ENCODE data around the gene DEDD. TPM values are rescaled to one million over a fixed set of nuclear protein-coding genes. Genes with fewer than 3 reads are reported as not detected.
A peak's percentile ranks its signal among the peaks of the same experiment; 100 is the strongest.

Gene DEDD
- polyA plus RNA-seq, 1 of the 3 experiments (the other 2 are of a cell fraction): 45.0 TPM

DNA sequence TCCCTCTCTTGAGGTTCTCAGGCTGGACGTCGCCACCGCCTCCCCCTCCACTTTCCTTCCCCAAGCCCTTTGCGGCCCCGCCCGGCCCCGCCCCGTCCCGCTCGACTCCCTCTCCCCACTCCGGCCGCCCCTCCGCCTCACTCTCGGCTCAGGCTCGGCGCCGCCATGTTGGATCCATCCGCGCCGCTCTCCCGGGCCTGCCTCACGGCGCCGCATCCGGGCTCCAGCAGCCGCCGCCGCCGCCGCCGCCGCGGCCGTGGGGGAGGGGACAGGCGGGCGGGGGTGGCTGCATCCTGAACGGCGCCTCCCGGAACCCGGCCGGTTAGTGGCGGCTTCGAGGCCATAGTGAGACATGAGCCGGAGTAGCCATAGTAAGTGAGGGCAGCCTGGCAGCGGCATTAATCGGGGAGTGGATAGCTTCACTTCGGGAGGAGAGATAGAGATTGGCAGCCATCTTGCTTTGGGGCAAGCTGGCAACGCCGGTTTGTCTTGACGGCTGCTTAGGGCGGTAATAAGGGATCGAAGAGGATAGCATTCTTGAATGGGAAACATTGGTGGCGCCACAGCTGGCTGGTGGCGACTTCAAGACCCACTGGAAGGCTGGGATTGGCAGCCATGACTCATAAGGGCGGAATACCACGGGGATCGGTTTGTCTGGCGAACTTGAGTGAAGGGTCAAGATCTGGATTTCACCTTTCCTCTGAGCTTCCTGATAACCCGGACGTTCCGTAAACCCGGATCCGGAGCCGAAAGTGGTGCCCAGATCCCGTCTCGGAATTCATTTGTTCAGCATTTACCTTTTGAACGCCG is at the start of gene DEDD (continued):
- TF ChIP-seq FOSL2 (IDR thresholded peaks at IDR 0.05; ENCODE audit: borderline replicate concordance, low read depth) (0 out of 2 replicates have a peak, but pooled peaks have one; percentile 28), PBX3 (IDR thresholded peaks at IDR 0.05) (peak; percentile 61; the same call in 1 of the 2 replicates), EZH2phosphoT487 (IDR thresholded peaks at IDR 0.05; ENCODE audit: borderline replicate concordance, low read depth) (no peak), YY1 (IDR thresholded peaks at IDR 0.05; ENCODE audit: low read depth) (peak; percentile 99), TAF1 (IDR thresholded peaks at IDR 0.05; ENCODE audit: borderline replicate concordance, low read depth, low read length) (peak; percentile 55), RXRA (IDR thresholded peaks at IDR 0.05; ENCODE audit: borderline replicate concordance, low read depth) (no peak), SIN3A (IDR thresholded peaks at IDR 0.05; ENCODE audit: borderline replicate concordance, low read depth, low read length) (peak; percentile 1; the same call in 1 of the 2 replicates), IRF3 (IDR thresholded peaks at IDR 0.05; ENCODE audit: low read depth, low read length) (no peak), RCOR1 (IDR thresholded peaks at IDR 0.05; ENCODE audit: low read length) (no peak)
- TF ChIP-seq, protein P1, sequence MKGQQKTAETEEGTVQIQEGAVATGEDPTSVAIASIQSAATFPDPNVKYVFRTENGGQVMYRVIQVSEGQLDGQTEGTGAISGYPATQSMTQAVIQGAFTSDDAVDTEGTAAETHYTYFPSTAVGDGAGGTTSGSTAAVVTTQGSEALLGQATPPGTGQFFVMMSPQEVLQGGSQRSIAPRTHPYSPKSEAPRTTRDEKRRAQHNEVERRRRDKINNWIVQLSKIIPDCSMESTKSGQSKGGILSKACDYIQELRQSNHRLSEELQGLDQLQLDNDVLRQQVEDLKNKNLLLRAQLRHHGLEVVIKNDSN (IDR thresholded peaks at IDR 0.05; ENCODE audit: borderline replicate concordance, low read depth): no peak

- Histone ChIP-seq H4K20me1 (ENCODE audit: insufficient read depth) (no peaks in the 10 kb centered on the region), H3K9me2 (no peaks in the 10 kb centered on the region), H3K27ac (ENCODE audit: low read depth in 2 of 2, low read length in 1 of 2) (no peak overlapping the region), H3K79me2 (ENCODE audit: insufficient read depth) (no peaks in the 10 kb centered on the region), H3K9ac (no peak overlapping the region), H3K4me3 (ENCODE audit: low read depth in 2 of 2, low read length in 1 of 2) (no peak overlapping the region), H3K27me3 (ENCODE audit: insufficient read depth) (no peaks in the 10 kb centered on the region), H2AFZ (ENCODE audit: low read depth) (no peak overlapping the region; the same call in 1 of the 2 replicates), H3K9me3 (no peaks in the 10 kb centered on the region), H3K4me1 (ENCODE audit: control insufficient read depth in 1 of 2, insufficient read depth in 2 of 2, low read depth in 1 of 2, low read length in 1 of 2) (peaks cover 0 to 15% of the 10 kb centered on the region in 2 experiments; a peak in 3 of 4 replicates), H3K36me3 (replicated peaks in 1 of 2; ENCODE audit: control insufficient read depth in 1 of 2, insufficient read depth in 2 of 2, low read length in 1 of 2) (no peaks in the 10 kb centered on the region), H3F3A (replicated peaks; ENCODE audit: insufficient read depth) (peaks cover 10% of the 10 kb centered on the region), H3K4me2 (no peak overlapping the region)
- ChIA-PET CTCF (interaction anchor here (0.7 to 5.6 kb wide), 3 partner anchors 10 to 28 kb away, joined by 3 to 32 read pairs (median 8); partner anchors contain the start of gene PPOX), POLR2A (no interaction called here)
- no peak for DNase-seq
- WGBS (ENCODE audit: low lambda C conversion rate): 100% methylated on average over 1 of the region's 1 CpG
- no peak for TF ChIP-seq RXRA (IDR thresholded peaks at IDR 0.05; ENCODE audit: borderline replicate concordance, low read depth)
- TF ChIP-seq, protein P2, sequence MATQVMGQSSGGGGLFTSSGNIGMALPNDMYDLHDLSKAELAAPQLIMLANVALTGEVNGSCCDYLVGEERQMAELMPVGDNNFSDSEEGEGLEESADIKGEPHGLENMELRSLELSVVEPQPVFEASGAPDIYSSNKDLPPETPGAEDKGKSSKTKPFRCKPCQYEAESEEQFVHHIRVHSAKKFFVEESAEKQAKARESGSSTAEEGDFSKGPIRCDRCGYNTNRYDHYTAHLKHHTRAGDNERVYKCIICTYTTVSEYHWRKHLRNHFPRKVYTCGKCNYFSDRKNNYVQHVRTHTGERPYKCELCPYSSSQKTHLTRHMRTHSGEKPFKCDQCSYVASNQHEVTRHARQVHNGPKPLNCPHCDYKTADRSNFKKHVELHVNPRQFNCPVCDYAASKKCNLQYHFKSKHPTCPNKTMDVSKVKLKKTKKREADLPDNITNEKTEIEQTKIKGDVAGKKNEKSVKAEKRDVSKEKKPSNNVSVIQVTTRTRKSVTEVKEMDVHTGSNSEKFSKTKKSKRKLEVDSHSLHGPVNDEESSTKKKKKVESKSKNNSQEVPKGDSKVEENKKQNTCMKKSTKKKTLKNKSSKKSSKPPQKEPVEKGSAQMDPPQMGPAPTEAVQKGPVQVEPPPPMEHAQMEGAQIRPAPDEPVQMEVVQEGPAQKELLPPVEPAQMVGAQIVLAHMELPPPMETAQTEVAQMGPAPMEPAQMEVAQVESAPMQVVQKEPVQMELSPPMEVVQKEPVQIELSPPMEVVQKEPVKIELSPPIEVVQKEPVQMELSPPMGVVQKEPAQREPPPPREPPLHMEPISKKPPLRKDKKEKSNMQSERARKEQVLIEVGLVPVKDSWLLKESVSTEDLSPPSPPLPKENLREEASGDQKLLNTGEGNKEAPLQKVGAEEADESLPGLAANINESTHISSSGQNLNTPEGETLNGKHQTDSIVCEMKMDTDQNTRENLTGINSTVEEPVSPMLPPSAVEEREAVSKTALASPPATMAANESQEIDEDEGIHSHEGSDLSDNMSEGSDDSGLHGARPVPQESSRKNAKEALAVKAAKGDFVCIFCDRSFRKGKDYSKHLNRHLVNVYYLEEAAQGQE (IDR thresholded peaks at IDR 0.05; ENCODE audit: low read depth, low read length): no peak
- no peak for TF ChIP-seq TAF1 (IDR thresholded peaks at IDR 0.05; ENCODE audit: borderline replicate concordance, low read depth, low read length)
- TF ChIP-seq NRF1 (IDR thresholded peaks at IDR 0.05; ENCODE audit: low read depth, low read length): no peak
- TF ChIP-seq TCF12 (IDR thresholded peaks at IDR 0.05): no peak
- TF ChIP-seq, protein P3, sequence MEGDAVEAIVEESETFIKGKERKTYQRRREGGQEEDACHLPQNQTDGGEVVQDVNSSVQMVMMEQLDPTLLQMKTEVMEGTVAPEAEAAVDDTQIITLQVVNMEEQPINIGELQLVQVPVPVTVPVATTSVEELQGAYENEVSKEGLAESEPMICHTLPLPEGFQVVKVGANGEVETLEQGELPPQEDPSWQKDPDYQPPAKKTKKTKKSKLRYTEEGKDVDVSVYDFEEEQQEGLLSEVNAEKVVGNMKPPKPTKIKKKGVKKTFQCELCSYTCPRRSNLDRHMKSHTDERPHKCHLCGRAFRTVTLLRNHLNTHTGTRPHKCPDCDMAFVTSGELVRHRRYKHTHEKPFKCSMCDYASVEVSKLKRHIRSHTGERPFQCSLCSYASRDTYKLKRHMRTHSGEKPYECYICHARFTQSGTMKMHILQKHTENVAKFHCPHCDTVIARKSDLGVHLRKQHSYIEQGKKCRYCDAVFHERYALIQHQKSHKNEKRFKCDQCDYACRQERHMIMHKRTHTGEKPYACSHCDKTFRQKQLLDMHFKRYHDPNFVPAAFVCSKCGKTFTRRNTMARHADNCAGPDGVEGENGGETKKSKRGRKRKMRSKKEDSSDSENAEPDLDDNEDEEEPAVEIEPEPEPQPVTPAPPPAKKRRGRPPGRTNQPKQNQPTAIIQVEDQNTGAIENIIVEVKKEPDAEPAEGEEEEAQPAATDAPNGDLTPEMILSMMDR (IDR thresholded peaks at IDR 0.05): no peak
- no peak for TF ChIP-seq RFX5 (IDR thresholded peaks at IDR 0.05; ENCODE audit: low read length)
- no peak for TF ChIP-seq MEF2A (IDR thresholded peaks at IDR 0.05; ENCODE audit: borderline replicate concordance, low read depth)
- TF ChIP-seq IRF3 (IDR thresholded peaks at IDR 0.05; ENCODE audit: low read depth, low read length): no peak
- no peak for TF ChIP-seq GABPA (IDR thresholded peaks at IDR 0.05; ENCODE audit: low read depth)
- TF ChIP-seq CHD2 (IDR thresholded peaks at IDR 0.05; ENCODE audit: low read length, partially characterized antibody): no peak
- no peak for TF ChIP-seq SIN3A (IDR thresholded peaks at IDR 0.05; ENCODE audit: borderline replicate concordance, low read depth, low read length)
Observed at GRCh38 chr1:161182214-161182613, 49.7 kb upstream of the DEDD start.
